Measurements from ENCODE around the gene SUPT5H.

- TF ChIP-seq CTCF (IDR thresholded peaks at IDR 0.05) (peak in 1 of 3 experiments; percentile 10), POLR2A (IDR thresholded peaks at IDR 0.05; ENCODE audit: low read depth) (no peak)
Measured at GRCh38 chr19:39480337-39481228, 35.2 kb downstream of the SUPT5H start, which contains the start of gene TIMM50.
